ENCODE measurements around the gene SHC1.

The SHC1 gene

DNA sequence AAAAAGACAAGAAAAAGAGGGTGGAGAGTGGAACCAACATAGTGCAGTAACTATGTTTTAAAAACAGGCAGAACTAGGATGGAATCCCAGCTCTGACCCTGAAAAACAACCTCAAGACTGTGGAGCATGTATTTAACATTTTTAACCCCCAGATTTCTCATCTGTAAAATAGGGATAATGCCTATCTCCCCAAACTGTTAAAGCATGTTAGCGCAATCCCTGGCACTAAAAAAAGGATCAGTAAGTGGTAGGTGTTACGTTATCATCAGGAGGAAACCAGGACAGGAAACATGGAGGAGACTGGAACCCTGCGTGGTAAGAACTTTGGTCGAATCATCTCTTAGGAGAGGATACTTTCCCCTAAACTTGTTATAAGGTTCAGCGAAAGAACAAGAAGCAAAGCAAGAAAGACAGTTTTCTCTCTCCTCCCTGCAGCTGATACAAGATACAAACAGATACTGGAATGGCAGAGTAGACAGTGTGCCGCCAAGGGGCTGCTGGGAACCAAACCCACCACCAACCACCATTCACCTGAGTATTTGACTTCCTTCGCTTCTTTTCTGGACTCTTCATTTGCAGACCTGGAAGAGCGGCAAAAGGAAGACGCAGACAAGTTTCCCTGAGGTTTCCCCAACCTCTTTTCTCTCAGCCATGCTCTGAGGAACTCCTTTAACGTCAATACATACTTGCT is 10.0 kb downstream of the SHC1 start:
- Histone ChIP-seq H3K4me3 (peak overlapping the region; percentile 86), H3K27ac (peak overlapping the region; percentile 98), H3K36me3 (peaks cover 53% of the 10 kb centered on the region), H4K20me1 (peaks cover 9% of the 10 kb centered on the region; the same call in 1 of the 2 replicates), H3K27me3 (no peaks in the 10 kb centered on the region), H3K9ac (peak overlapping the region; percentile 97), H3K4me1 (peaks cover 69% of the 10 kb centered on the region), H3K4me2 (peak overlapping the region; percentile 92), H3K9me3 (no peaks in the 10 kb centered on the region)
- no peak for TF ChIP-seq Cebpa-rat (IDR thresholded peaks at IDR 0.05)

- H4K20me1 ChIP-seq, result peaks cover 16% of the 10 kb centered on the region; the same call in 1 of the 2 replicates
- no peak overlapping the region for H3K4me3 ChIP-seq
- no peak overlapping the region for H3K9ac ChIP-seq
- H3K4me2 ChIP-seq, result peak overlapping the region; percentile 39
- 0 out of 2 replicates have a peak overlapping the region, but pooled peaks have one; percentile 32 for H3K27ac ChIP-seq
- peaks cover 41% of the 10 kb centered on the region for H3K36me3 ChIP-seq
- peaks cover 73% of the 10 kb centered on the region for H3K4me1 ChIP-seq
- no peak for TF ChIP-seq Cebpa-rat (IDR thresholded peaks at IDR 0.05)
- no peaks in the 10 kb centered on the region for H3K9me3 ChIP-seq
- no peaks in the 10 kb centered on the region for H3K27me3 ChIP-seq
These were observed 11.1 kb downstream of the SHC1 start for GRCh38 chr1:154959426-154959780.

DNA sequence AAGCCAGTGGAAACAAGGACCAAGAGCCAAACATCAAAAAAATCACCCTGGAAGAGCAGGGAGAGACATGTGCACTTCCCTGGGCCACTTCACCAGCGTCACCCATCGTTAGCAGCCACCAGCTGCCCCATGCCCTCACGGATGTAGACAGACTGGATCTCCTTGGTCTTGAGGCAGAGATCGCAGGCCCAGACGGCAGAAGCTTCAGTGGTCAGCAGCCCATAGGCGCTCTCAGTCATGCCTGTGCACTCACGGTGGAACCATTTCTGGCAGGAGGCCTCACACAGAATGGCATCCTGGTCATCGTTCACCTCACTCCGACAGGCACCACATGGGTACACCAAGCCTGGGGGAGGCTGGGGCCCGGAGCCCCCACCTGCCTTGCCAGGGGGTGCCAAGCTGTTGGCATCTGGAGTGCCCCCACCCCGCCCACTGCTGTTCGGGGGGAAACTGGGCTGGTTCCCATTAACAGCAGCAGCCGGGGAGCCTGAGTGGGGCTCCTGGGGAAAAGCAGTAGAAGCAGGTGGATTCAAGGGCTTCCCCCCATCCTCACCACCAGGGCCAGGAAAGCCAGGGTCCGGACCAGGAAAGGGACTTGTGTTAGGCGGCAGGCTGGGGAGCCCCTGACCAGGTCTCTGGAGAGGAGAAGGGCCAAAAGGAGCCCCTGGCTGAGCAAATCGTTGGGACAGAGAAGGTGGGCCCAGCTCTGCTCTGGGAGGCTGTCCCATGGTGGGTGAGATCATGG is 11.7 kb downstream of the SHC1 start:
- H3K4me1 ChIP-seq, result peaks cover 73% of the 10 kb centered on the region
- no peaks in the 10 kb centered on the region for H3K9me3 ChIP-seq
- H3K36me3 ChIP-seq, result peaks cover 35% of the 10 kb centered on the region
- peak overlapping the region; percentile 3; the same call in 1 of the 2 replicates for H3K4me2 ChIP-seq
- H3K4me3 ChIP-seq, result no peak overlapping the region
- no peak for TF ChIP-seq Cebpa-rat (IDR thresholded peaks at IDR 0.05)
- no peak overlapping the region for H3K9ac ChIP-seq
- H3K27me3 ChIP-seq, result no peaks in the 10 kb centered on the region
- H3K27ac ChIP-seq, result peak overlapping the region; percentile 32; the same call in 1 of the 2 replicates
- peaks cover 21% of the 10 kb centered on the region for H4K20me1 ChIP-seq

DNA sequence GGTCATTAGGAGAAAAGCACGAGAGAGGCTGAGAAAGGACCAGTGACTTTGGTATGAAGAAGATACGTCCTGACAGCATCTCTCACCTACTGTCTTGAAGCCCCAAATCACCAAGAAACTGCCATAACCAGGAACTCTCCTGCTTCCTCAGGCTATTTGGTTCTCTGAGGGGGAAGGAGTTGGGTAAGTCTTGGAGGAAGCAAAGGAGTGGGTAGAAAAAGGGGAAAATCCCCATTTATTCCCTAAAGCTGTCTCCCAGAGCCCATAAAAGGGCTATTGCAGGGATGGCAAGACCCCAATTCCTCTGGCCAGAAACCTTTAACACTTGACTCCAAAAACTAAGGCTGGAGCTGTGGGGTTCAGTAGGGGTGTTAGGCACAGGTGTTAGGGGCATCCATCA is 12.5 kb downstream of the SHC1 start:
- no peaks in the 10 kb centered on the region for H3K27me3 ChIP-seq
- peaks cover 29% of the 10 kb centered on the region for H4K20me1 ChIP-seq
- no peak overlapping the region for H3K9ac ChIP-seq
- TF ChIP-seq Cebpa-rat (IDR thresholded peaks at IDR 0.05), result no peak
- no peak overlapping the region for H3K4me3 ChIP-seq
- peaks cover 73% of the 10 kb centered on the region for H3K4me1 ChIP-seq
- H3K36me3 ChIP-seq, result peaks cover 27% of the 10 kb centered on the region
- H3K27ac ChIP-seq, result peak overlapping the region; percentile 32; the same call in 1 of the 2 replicates
- no peak overlapping the region for H3K4me2 ChIP-seq
- H3K9me3 ChIP-seq, result no peaks in the 10 kb centered on the region

DNA sequence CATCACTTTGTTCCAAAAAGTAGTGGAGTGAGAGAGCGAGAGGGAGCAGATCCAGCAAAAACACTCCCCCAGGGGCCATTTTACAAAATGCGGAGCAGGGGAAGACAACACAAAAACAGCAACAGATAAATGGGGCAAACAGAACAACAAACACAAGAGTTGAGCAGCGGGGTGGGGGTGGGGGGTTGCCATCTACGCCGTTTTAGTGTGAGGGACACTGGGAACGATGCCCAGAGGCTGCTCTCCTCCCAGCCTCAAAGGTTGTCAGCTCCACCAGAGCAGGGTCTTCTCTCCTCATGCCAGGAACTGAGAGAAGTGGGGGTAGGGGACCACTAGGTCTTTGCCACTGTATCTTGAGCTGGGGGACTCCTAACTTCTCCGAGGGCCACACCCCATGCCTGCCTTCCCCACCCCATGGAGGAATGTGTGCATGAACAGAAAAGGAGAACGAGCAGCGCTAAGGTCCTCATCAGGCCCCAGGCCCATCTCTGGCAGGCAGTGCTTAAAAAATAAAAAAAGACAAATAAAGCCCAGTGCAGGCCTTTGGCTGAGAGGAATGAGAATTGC is 13.4 kb downstream of the SHC1 start:
- Histone ChIP-seq H3K4me2 (peak overlapping the region; percentile 99; the same call in 1 of the 2 replicates), H3K9ac (no peak overlapping the region; the same call in 1 of the 2 replicates), H3K27ac (peak overlapping the region; percentile 92; the same call in 1 of the 2 replicates), H3K9me3 (no peaks in the 10 kb centered on the region), H4K20me1 (peaks cover 38% of the 10 kb centered on the region), H3K27me3 (no peaks in the 10 kb centered on the region), H3K36me3 (peaks cover 25% of the 10 kb centered on the region), H3K4me1 (peaks cover 75% of the 10 kb centered on the region), H3K4me3 (no peak overlapping the region)
- no peak for TF ChIP-seq Cebpa-rat (IDR thresholded peaks at IDR 0.05)

DNA sequence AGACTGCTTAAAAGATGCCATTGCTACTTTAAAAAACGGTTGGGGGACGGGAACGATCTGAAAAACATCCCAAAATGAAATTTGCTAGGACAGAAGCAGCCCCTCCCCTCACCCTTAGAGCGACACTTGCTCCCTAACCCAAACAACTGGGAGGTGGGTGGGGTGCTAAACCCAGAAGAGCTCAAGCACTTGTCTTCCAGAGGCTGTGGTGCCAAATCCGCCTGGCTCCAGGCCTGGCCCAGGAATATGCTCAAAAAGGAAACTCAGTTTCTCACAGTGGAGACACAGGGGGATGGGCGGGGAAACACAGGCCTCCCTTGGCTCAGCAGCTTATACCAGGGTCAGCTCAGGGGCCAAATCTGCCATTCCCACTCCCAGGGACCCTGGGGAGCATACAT is 14.0 kb downstream of the SHC1 start:
- peak overlapping the region; percentile 75 for H3K4me3 ChIP-seq
- no peaks in the 10 kb centered on the region for H3K27me3 ChIP-seq
- peaks cover 31% of the 10 kb centered on the region for H3K36me3 ChIP-seq
- peak overlapping the region; percentile 99 for H3K4me2 ChIP-seq
- TF ChIP-seq Cebpa-rat (IDR thresholded peaks at IDR 0.05), result no peak
- peak overlapping the region; percentile 86 for H3K9ac ChIP-seq
- H3K9me3 ChIP-seq, result no peaks in the 10 kb centered on the region
- H4K20me1 ChIP-seq, result peaks cover 44% of the 10 kb centered on the region
- H3K4me1 ChIP-seq, result peaks cover 81% of the 10 kb centered on the region
- peak overlapping the region; percentile 92 for H3K27ac ChIP-seq

DNA sequence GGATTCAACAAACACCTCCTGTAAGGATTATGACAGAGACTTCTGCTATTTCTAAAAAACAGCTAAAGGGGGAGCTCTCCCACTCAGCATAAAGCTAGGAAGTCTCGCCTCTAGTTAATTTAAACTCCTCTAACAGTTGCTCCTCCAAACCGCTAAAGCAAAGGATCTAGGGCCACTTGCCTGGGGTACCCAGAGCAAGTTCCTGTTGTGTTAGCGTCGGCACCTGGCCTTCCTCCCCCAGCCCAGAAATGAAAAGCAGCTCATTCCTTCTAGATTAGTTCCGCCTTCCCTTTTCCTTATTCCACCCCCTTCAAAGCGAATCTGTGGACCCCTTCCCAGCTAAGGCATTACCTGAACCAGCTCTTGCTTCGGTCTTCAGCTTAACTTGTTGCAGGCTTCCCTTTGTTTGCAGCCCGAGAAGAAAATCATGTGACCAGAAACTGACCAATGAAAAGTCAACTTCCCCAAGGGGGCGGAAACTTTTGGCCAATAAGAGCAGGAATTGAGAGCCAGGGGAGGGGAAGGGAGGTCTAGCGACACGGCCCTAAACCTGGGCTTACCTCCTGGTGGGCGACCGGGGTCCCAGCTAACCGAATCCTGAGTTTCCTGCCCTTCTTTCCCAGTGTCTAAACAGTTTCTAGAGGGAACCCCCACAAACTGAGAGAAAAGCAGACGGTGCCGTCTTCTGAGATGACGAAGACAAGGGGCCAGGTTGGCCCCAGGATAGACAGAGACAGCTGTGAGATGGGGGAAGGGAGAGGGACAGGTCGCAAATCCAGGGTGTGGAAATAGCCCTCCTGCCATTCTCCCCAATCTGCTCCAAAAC is 14.6 kb downstream of the SHC1 start, which contains the start of gene PBXIP1:
Gene PBXIP1, minus strand, starts transcription at position 382 of the 826 bp plus-strand sequence. CDS start 2,378 bp downstream, outside the sequence.
- H3K27ac ChIP-seq, result peak within 1 kb of the TSS; percentile 92
- no peaks in the 10 kb centered on the region for H3K27me3 ChIP-seq
- H3K4me1 ChIP-seq, result peaks cover 88% of the 10 kb centered on the region
- H3K9me3 ChIP-seq, result no peaks in the 10 kb centered on the region
- no peak for TF ChIP-seq Cebpa-rat (IDR thresholded peaks at IDR 0.05)
- peaks cover 48% of the 10 kb centered on the region for H4K20me1 ChIP-seq
- peaks cover 37% of the 10 kb centered on the region for H3K36me3 ChIP-seq
- peak within 1 kb of the TSS; percentile 86 for H3K9ac ChIP-seq
- H3K4me2 ChIP-seq, result peak within 1 kb of the TSS; percentile 99
- H3K4me3 ChIP-seq, result peak within 1 kb of the TSS; percentile 75

GRCh38 chr1:154955039-154955717 is 15.4 kb downstream of the SHC1 start:
- peaks cover 88% of the 10 kb centered on the region for H3K4me1 ChIP-seq
- H4K20me1 ChIP-seq, result peaks cover 49% of the 10 kb centered on the region

More at GRCh38 chr1:154955039-154955717, 15.4 kb downstream of the SHC1 start:
- Histone ChIP-seq H3K4me3 (peak overlapping the region; percentile 75), H3K4me2 (peak overlapping the region; percentile 99), H3K27me3 (no peaks in the 10 kb centered on the region), H3K9me3 (no peaks in the 10 kb centered on the region), H3K9ac (peak overlapping the region; percentile 86), H3K36me3 (peaks cover 44% of the 10 kb centered on the region), H3K27ac (peak overlapping the region; percentile 92)
- TF ChIP-seq Cebpa-rat (IDR thresholded peaks at IDR 0.05), result no peak

Data from BLaER1 (cell line).